HG03095 (cell line): ENCODE results near the gene VPS37C.
"Not testable (repeated sequence)": the region's sequence is repeated elsewhere in the genome, so short reads cannot be mapped to it uniquely, and the experiment has no call there.

ENCODE experiments used
- ATAC-seq: cut with Tn5 transposase; IDR thresholded peaks from one replicate; pipeline ENCODE4 v1.9.1; 2021; ENCODE audit warnings: moderate library complexity; ENCODE audit not compliant: unreplicated experiment

Gene VPS37C

GRCh38 chr11:61176446-61176845 lies 15.2 kb upstream of the VPS37C start:
- no peak for ATAC-seq

- ATAC-seq, result no peak
Observed at GRCh38 chr11:61174949-61175348, 13.7 kb upstream of the VPS37C start.

GRCh38 chr11:61174273-61174672 lies 13.0 kb upstream of the VPS37C start:
- no peak for ATAC-seq

GRCh38 chr11:61173456-61173855 lies 12.2 kb upstream of the VPS37C start:
- no peak for ATAC-seq

DNA sequence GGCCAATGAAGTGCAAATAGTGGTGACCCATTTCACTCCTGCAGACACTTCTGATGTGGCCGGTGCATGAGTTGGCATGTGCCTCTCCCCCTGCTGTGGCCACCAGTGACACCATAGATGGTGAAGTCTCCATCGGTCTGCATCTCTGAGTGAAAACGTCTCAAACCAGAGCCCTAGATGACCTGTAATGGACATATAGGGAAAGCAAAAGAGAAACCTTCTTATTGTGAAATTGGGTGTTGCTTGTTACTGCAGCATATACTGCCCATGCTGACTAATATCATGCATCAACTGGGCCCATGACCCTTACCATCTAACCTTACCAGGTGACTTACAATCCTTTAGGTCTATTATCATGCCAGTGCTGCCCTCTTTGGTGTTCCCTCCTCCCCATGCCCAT lies 11.7 kb upstream of the VPS37C start:
- ATAC-seq, result no peak

DNA sequence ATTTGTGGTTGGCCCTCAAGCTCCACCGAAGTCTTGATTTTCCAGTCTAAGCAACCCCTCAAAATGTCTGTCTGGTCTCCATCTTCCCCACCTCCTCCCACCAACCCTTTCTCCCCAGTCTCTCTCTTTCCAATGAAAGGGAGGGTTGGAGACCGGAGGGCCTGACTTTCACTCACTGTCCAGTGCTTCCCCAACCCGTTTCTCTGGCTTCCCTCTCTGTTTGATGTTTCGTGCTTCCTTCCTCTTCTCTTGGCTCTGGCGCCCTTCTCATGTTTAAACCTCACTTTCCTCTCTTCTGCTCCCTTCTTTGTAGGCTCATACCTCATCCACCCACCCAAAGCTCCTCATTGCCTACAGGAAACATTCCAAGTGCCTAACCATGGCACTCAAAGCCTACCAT lies 11.1 kb upstream of the VPS37C start:
- ATAC-seq, result no peak

DNA sequence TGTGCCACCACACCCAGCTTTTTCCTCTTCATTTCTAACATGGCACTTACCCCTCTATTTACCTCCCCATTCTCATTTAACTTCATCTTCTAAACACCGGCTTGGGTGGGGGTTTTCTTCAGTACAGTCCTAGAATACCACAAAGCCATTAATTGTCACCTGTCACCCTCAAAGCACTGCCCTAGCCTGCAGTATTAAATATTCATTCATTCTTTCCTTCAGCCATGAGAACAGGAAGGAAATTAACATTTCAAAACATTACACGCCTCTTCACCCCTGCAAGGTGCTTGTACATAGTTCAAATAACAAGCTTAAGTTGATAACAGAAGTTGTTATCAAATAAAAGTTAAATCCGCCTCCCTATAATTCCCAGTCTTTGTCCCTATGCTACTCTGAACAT lies 10.7 kb upstream of the VPS37C start:
- no peak for ATAC-seq

DNA sequence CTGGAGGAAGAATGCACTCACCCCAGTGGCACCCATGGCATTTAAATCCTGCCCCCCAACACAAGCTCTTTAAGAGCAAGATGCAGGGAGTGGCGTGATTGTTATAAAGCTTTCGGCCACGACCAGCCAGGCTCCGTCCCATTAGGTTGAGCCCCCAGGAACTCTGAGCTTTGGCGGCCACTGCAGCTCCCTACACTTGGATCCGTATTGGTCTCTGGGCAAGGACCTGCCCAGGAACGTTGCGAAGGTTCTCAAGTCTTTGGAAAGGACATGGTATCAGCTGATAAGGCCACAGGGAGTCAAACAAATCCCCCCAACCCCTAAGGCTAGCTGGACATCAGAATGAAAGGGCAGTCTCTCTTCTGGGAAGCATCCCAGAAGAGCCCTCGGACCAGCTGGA lies 9.3 kb upstream of the VPS37C start:
- no peak for ATAC-seq

DNA sequence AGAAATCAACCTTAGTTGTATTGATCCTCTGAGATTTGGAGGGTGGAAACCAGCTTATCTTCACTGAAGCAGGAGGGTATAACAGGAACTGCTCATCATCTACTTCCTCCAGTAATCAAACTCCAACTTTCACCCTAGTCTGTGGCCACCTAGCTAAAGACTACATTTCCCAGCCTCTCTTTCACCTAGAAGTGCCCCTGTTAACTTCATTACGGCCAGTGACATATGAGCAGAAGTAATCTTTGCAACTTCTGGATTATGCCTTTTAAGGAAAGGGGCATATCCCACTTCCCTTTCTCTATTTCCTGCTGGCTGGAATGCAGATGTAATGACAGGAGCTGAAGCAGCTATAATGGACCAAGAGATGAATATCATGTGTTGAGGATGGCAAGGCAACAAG lies 7.6 kb upstream of the VPS37C start:
- no peak for ATAC-seq

DNA sequence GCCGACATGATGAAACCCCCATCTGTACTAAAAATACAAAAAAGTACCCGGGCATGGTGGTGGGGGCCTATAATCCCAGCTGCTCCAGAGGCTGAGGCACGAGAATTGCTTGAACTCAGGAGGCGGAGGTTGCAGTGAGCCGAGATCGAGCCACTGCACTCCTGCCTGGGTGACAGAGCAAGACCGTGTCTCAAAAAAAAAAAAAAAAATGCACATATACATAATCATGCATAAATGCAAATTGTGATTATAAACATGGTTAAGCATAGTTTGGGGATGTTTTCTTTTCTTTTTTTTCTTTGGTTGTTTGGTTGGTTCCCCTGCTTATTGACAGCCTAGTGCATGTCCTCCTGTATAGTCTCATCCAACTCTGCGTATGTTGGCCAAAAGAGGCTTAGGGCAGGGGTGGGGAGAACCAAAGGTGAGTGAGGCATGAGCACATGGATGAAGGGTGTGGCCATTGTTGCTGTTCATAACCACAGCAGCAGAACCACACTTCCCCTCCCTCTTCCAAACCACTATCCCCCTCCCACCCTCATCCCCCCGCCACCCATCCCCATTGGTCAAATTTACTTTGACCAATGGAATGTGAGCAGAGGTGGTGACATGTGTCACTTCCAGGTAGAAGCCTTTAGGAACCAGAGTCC lies 6.9 kb upstream of the VPS37C start:
- ATAC-seq, result no peak

DNA sequence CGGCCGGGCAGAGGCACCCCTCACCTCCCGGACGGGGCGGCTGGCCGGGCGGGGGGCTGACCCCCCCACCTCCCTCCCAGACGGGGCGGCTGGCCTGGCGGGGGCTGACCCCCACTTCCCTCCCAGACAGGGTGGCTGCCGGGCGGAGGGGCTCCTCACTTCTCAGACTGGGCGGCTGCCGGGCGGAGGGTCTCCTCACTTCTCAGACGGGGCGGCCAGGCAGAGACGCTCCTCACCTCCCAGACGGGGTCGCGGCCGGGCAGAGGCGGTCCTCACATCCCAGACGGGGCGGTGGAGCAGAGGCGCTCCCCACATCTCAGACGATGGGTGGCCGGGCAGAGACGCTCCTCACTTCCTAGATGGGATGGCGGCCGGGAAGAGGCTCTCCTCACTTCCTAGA lies 5.1 kb upstream of the VPS37C start:
- not testable (repeated sequence) for ATAC-seq

- ATAC-seq, result not testable (repeated sequence)
Observed at GRCh38 chr11:61165785-61166184, 4.6 kb upstream of the VPS37C start.

- ATAC-seq, result no peak
Observed at GRCh38 chr11:61164606-61165424, 3.6 kb upstream of the VPS37C start.

GRCh38 chr11:61163714-61164605 lies 2.7 kb upstream of the VPS37C start:
- ATAC-seq, result no peak

GRCh38 chr11:61163021-61163420 lies 1.8 kb upstream of the VPS37C start:
- ATAC-seq, result no peak

DNA sequence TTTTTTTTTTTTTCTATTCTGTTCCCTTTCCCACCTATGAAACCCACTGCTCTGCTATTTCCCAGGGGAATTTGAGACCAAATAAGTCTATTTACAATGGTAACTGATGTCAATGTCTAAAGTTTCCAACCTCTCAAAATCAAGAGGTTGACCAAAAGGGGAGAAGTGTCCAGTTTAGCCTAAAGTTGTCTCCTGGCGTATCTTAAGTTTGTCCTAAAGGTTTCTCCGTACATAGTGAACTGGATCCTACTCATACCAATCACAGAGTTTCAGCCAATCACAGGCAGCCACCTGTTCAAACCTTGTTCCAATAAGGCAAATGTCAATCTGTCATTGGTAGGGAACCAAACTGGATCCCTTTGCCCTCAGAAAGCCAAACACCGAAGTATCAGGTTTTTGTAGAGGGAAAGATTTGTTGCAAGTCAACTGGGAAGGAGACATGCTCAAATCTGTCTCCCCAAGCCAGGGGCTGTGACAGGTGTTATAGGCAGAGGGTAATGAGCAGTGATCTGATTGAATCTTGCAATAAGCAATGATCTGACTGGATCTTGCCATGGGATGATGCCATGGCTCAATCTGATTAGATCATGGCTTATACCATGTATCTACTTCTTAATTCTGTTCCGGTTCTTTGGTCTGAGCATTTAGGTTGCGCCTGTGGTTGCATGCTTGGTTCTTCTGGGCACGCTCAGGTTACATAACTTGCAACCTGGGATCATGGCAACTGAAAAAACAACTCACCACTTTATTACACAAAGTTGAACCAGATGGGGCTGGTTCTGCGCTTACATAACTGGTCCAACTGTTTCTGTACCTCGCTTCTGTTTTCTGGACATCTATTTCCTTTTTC lies 1.1 kb upstream of the VPS37C start:
- ATAC-seq, result no peak

GRCh38 chr11:61160487-61161189 lies 588 bp downstream of the VPS37C start:
- no peak for ATAC-seq

- ATAC-seq, result no peak
Observed at GRCh38 chr11:61158691-61159381, 2.4 kb downstream of the VPS37C start.

- ATAC-seq, result no peak
Observed at GRCh38 chr11:61157743-61158142, 3.5 kb downstream of the VPS37C start.
